SU-DHL-6 (cell line): ENCODE data around the gene CALML4.
A peak's percentile ranks its signal among the peaks of the same experiment; 100 is the strongest.

Source experiments
- H2AFZ ChIP-seq: fragments of 200-600 bp; sonication (generic); 2 replicates; pipeline ENCODE4 v1.6.1; 2014; ENCODE audit warnings: low read depth, mild to moderate bottlenecking, moderate library complexity, mixed read lengths, antibody characterized with exemption, low read length; ENCODE audit not compliant: severe bottlenecking
- H3F3A ChIP-seq: fragments of 200-600 bp; shearing (Covaris generic); 2 replicates; pipeline ENCODE4 v1.6.0; 2016; ENCODE audit warnings: antibody characterized with exemption, mild to moderate bottlenecking; ENCODE audit not compliant: insufficient read depth
- H3K27ac ChIP-seq: fragments of 200-600 bp; sonication (generic); 2 replicates; pipeline ENCODE4 v1.5.1; 2016; ENCODE audit warnings: low read depth, mild to moderate bottlenecking, low read length, moderate library complexity, mixed read lengths
- H3K27me3 ChIP-seq: fragments of 200-600 bp; sonication (generic), shearing (Covaris generic); 2 replicates; pipeline ENCODE4 v1.6.0; 2014; ENCODE audit warnings: mild to moderate bottlenecking, low read length
- H3K36me3 ChIP-seq: fragments of 200-600 bp; sonication (generic); 2 replicates; pipeline ENCODE4 v1.6.1; 2014; ENCODE audit warnings: mild to moderate bottlenecking, low read length, mixed read lengths
- H3K4me2 ChIP-seq: fragments of 300-600, 200-600 bp; shearing (Covaris generic), sonication (generic); 2 replicates; pipeline ENCODE4 v1.6.0; 2014; ENCODE audit warnings: low read length, low read depth, mild to moderate bottlenecking; ENCODE audit not compliant: poor library complexity, severe bottlenecking
- H3K4me3 ChIP-seq: fragments of 200-600 bp; sonication (generic); 2 replicates; pipeline ENCODE4 v1.5.1; 2014; ENCODE audit warnings: antibody characterized with exemption, low read length, mild to moderate bottlenecking, mixed read lengths; ENCODE audit not compliant: insufficient read depth, poor library complexity, severe bottlenecking
- H3K79me2 ChIP-seq: fragments of 200-600 bp; sonication (generic); 2 replicates; pipeline ENCODE4 v1.6.1; 2014; ENCODE audit warnings: mild to moderate bottlenecking, low read length, moderate library complexity; ENCODE audit not compliant: insufficient read depth
- H3K9ac ChIP-seq: fragments of 200-600 bp; sonication (generic); 2 replicates; pipeline ENCODE4 v1.7.0; 2014; ENCODE audit warnings: mild to moderate bottlenecking, low read length
- H3K9me2 ChIP-seq: fragments of 200-600 bp; sonication (generic); replicated peaks from 2 replicates; pipeline ENCODE4 v1.6.1; 2014; ENCODE audit warnings: low read length; ENCODE audit not compliant: insufficient read depth
- H3K9me3 ChIP-seq: fragments of 200-600 bp; sonication (generic); 2 replicates; pipeline ENCODE4 v1.6.1; 2014; ENCODE audit warnings: low read length, mixed read lengths; ENCODE audit not compliant: insufficient read depth
- H4K20me1 ChIP-seq: fragments of 200-600 bp; sonication (generic); 2 replicates; pipeline ENCODE4 v1.6.1; 2014; ENCODE audit warnings: low read depth, mild to moderate bottlenecking, antibody characterized with exemption, low read length, moderate library complexity, mixed read lengths
- CTCF ChIP-seq: fragments of 200-600 bp; sonication (generic); IDR thresholded peaks from one replicate; pipeline ENCODE4 v1.5.1; 2017; ENCODE audit warnings: antibody characterized with exemption, mild to moderate bottlenecking, low read length, moderate library complexity; ENCODE audit not compliant: insufficient read depth, poor library complexity, severe bottlenecking
- EZH2phosphoT487 ChIP-seq: fragments of 200-600 bp; sonication (generic), shearing (Covaris generic); conservative IDR thresholded peaks from 2 replicates; pipeline ENCODE4 v1.6.1; 2018; ENCODE audit warnings: mild to moderate bottlenecking, antibody characterized with exemption, low read length, moderate library complexity, mixed read lengths

CALML4 gene

GRCh38 chr15:68209735-68210408, 4.7 kb upstream of the CALML4 start:
- H3K4me2 ChIP-seq, result peak overlapping the region; percentile 54
- H2AFZ ChIP-seq, result no peak overlapping the region
- H3K9ac ChIP-seq, result peak overlapping the region; percentile 53
- no peaks in the 10 kb centered on the region for H3K9me3 ChIP-seq
- no peaks in the 10 kb centered on the region for H3K27me3 ChIP-seq
- no peaks in the 10 kb centered on the region for H3K36me3 ChIP-seq
- peak overlapping the region; percentile 32 for H3K4me3 ChIP-seq
- no peaks in the 10 kb centered on the region for H4K20me1 ChIP-seq
- H3K79me2 ChIP-seq, result peaks cover 31% of the 10 kb centered on the region
- TF ChIP-seq EZH2phosphoT487, result no peak
- TF ChIP-seq CTCF, result no peak
- peaks cover 8% of the 10 kb centered on the region for H3F3A ChIP-seq
- H3K27ac ChIP-seq, result peak overlapping the region; percentile 93
- H3K9me2 ChIP-seq, result no peaks in the 10 kb centered on the region

- H3K4me2 ChIP-seq, result peak overlapping the region; percentile 54
- H3K9ac ChIP-seq, result peak overlapping the region; percentile 53
Observed at GRCh38 chr15:68209272-68209671, 4.1 kb upstream of the CALML4 start.

GRCh38 chr15:68208636-68209240, 3.6 kb upstream of the CALML4 start:
- Histone ChIP-seq H3K36me3 (no peaks in the 10 kb centered on the region), H3K79me2 (peaks cover 25% of the 10 kb centered on the region), H3K9me3 (no peaks in the 10 kb centered on the region), H4K20me1 (no peaks in the 10 kb centered on the region), H3K27ac (peak overlapping the region; percentile 93), H3F3A (peaks cover 8% of the 10 kb centered on the region), H2AFZ (no peak overlapping the region), H3K27me3 (no peaks in the 10 kb centered on the region), H3K9me2 (no peaks in the 10 kb centered on the region), H3K4me2 (peak overlapping the region; percentile 54), H3K4me3 (peak overlapping the region; percentile 32), H3K9ac (peak overlapping the region; percentile 53)
- TF ChIP-seq EZH2phosphoT487 (no peak), CTCF (no peak)

More at GRCh38 chr15:68209272-68209671, 4.1 kb upstream of the CALML4 start:
- no peaks in the 10 kb centered on the region for H3K27me3 ChIP-seq
- H3K36me3 ChIP-seq, result no peaks in the 10 kb centered on the region
- no peak overlapping the region for H2AFZ ChIP-seq
- peak overlapping the region; percentile 93 for H3K27ac ChIP-seq
- peaks cover 8% of the 10 kb centered on the region for H3F3A ChIP-seq
- no peak for TF ChIP-seq EZH2phosphoT487
- no peak for TF ChIP-seq CTCF
- H3K4me3 ChIP-seq, result peak overlapping the region; percentile 32
- H4K20me1 ChIP-seq, result no peaks in the 10 kb centered on the region
- no peaks in the 10 kb centered on the region for H3K9me3 ChIP-seq
- H3K79me2 ChIP-seq, result peaks cover 25% of the 10 kb centered on the region
- H3K9me2 ChIP-seq, result no peaks in the 10 kb centered on the region
